Loucy (cell line): Measurements from ENCODE around the gene GPR107.
A peak's percentile ranks its signal among the peaks of the same experiment; 100 is the strongest.

ENCODE experiments used
- H2AFZ ChIP-seq: fragments of 200-600 bp; sonication (generic); 2 replicates; pipeline ENCODE4 v1.6.0; 2016; ENCODE audit warnings: antibody characterized with exemption, mild to moderate bottlenecking, low read length, moderate library complexity
- H3F3A ChIP-seq: fragments of 200-600 bp; 2 replicates; pipeline ENCODE4 v1.6.0; 2016; ENCODE audit warnings: antibody characterized with exemption, low read depth, mild to moderate bottlenecking
- H3K27me3 ChIP-seq: fragments of 200-600 bp; sonication (generic); 2 replicates; pipeline ENCODE4 v1.6.1; 2014; ENCODE audit warnings: low read length, mild to moderate bottlenecking; ENCODE audit not compliant: insufficient read depth, poor library complexity, severe bottlenecking
- H3K36me3 ChIP-seq: fragments of 200-600 bp; sonication (generic); 2 replicates; pipeline ENCODE4 v1.6.1; 2016; ENCODE audit warnings: low read length; ENCODE audit not compliant: insufficient read depth
- H3K4me1 ChIP-seq: fragments of 200-600 bp; sonication (generic); 2 replicates; pipeline ENCODE4 v1.5.1; 2014; ENCODE audit warnings: low read length, mild to moderate bottlenecking; ENCODE audit not compliant: insufficient read depth, poor library complexity, severe bottlenecking
- H3K4me2 ChIP-seq: fragments of 200-600 bp; sonication (generic); 2 replicates; pipeline ENCODE4 v1.6.0; 2014; ENCODE audit warnings: antibody characterized with exemption, low read length, low read depth, mild to moderate bottlenecking; ENCODE audit not compliant: poor library complexity, severe bottlenecking
- H3K4me3 ChIP-seq: fragments of 200-600 bp; sonication (generic); 2 replicates; pipeline ENCODE4 v1.5.1; 2014; ENCODE audit warnings: low read length, mild to moderate bottlenecking, mixed read lengths; ENCODE audit not compliant: poor library complexity, severe bottlenecking
- H3K79me2 ChIP-seq: fragments of 200-600 bp; sonication (generic); 2 replicates; pipeline ENCODE4 v1.6.1; 2014; ENCODE audit warnings: low read length; ENCODE audit not compliant: insufficient read depth
- H3K9ac ChIP-seq: fragments of 200-600 bp; sonication (generic); 2 replicates; pipeline ENCODE4 v1.6.0; 2014; ENCODE audit warnings: mild to moderate bottlenecking, low read depth, low read length, moderate library complexity; ENCODE audit not compliant: poor library complexity, severe bottlenecking
- H3K9me2 ChIP-seq: fragments of 200-600 bp; sonication (generic); replicated peaks from 2 replicates; pipeline ENCODE4 v1.6.1; 2016; ENCODE audit warnings: low read depth, low read length, mixed read lengths
- H3K9me3 ChIP-seq: fragments of 200-600 bp; sonication (generic); 2 replicates; pipeline ENCODE4 v1.6.1; 2014; ENCODE audit warnings: mild to moderate bottlenecking, antibody characterized with exemption, low read length, low read depth; ENCODE audit not compliant: insufficient read depth
- H4K20me1 ChIP-seq: fragments of 200-600 bp; sonication (generic); 2 replicates; pipeline ENCODE4 v1.6.0; 2014; ENCODE audit warnings: antibody characterized with exemption, low read length, mild to moderate bottlenecking; ENCODE audit not compliant: insufficient read depth, poor library complexity, severe bottlenecking
- CTCF ChIP-seq: fragments of 200-600 bp; sonication (generic); conservative IDR thresholded peaks from 2 replicates; pipeline ENCODE4 v1.5.1; 2014; ENCODE audit warnings: mild to moderate bottlenecking, antibody characterized with exemption, low read length
- EZH2phosphoT487 ChIP-seq: fragments of 200-600 bp; IDR thresholded peaks from 2 replicates; pipeline ENCODE4 v1.6.1; 2018; ENCODE audit warnings: antibody characterized with exemption, mild to moderate bottlenecking, moderate library complexity, borderline replicate concordance

Gene GPR107

GRCh38 chr9:130107234-130107861, 53.6 kb downstream of the GPR107 start:
- no peak overlapping the region for H3K4me2 ChIP-seq
- H4K20me1 ChIP-seq: no peaks in the 10 kb centered on the region
- no peaks in the 10 kb centered on the region for H3K79me2 ChIP-seq
- H3K9me3 ChIP-seq: no peaks in the 10 kb centered on the region
- no peaks in the 10 kb centered on the region for H3K27me3 ChIP-seq
- H3F3A ChIP-seq: no peaks in the 10 kb centered on the region
- no peaks in the 10 kb centered on the region for H3K9me2 ChIP-seq
- no peak overlapping the region for H2AFZ ChIP-seq
- H3K4me3 ChIP-seq: no peak overlapping the region
- H3K9ac ChIP-seq: no peak overlapping the region
- H3K36me3 ChIP-seq: peaks cover 13% of the 10 kb centered on the region; the same call in 1 of the 2 replicates
- TF ChIP-seq EZH2phosphoT487: no peak
- TF ChIP-seq CTCF: peak; percentile 72
- no peaks in the 10 kb centered on the region for H3K4me1 ChIP-seq

- no peak overlapping the region for H3K4me3 ChIP-seq
- no peaks in the 10 kb centered on the region for H3K27me3 ChIP-seq
- H3K4me1 ChIP-seq: no peaks in the 10 kb centered on the region
- no peak overlapping the region for H3K9ac ChIP-seq
- no peak overlapping the region for H3K4me2 ChIP-seq
- H2AFZ ChIP-seq: no peak overlapping the region
- H3K79me2 ChIP-seq: no peaks in the 10 kb centered on the region
- peaks cover 13% of the 10 kb centered on the region; the same call in 1 of the 2 replicates for H3K36me3 ChIP-seq
- H4K20me1 ChIP-seq: no peaks in the 10 kb centered on the region
- H3K9me3 ChIP-seq: no peaks in the 10 kb centered on the region
- no peaks in the 10 kb centered on the region for H3K9me2 ChIP-seq
- no peaks in the 10 kb centered on the region for H3F3A ChIP-seq
- TF ChIP-seq CTCF: no peak
- no peak for TF ChIP-seq EZH2phosphoT487
These were observed 54.2 kb downstream of the GPR107 start for GRCh38 chr9:130107955-130108354.

- peak; percentile 34 for TF ChIP-seq CTCF
- TF ChIP-seq EZH2phosphoT487: no peak
- Histone ChIP-seq H3K4me2 (no peak overlapping the region), H3K36me3 (peaks cover 7% of the 10 kb centered on the region; the same call in 1 of the 2 replicates), H3K4me3 (no peak overlapping the region), H3K9me2 (no peaks in the 10 kb centered on the region), H4K20me1 (no peaks in the 10 kb centered on the region), H3K27me3 (no peaks in the 10 kb centered on the region), H3K9ac (no peak overlapping the region), H3K79me2 (no peaks in the 10 kb centered on the region), H3K9me3 (no peaks in the 10 kb centered on the region), H2AFZ (no peak overlapping the region), H3F3A (no peaks in the 10 kb centered on the region), H3K4me1 (no peaks in the 10 kb centered on the region)
These were observed 56.5 kb downstream of the GPR107 start for GRCh38 chr9:130110166-130110565.
